Stimulated activated CD8-positive, alpha-beta memory T cell treated with anti-CD3 and anti-CD28 coated beads, Interleukin-12 subunit alpha, Interleukin-12 subunit beta, amount 100 ng/mL, for 24 hours (primary cell): Measurements from ENCODE around the gene PRKCB.

Experiments
- DNase-seq: peaks from one replicate; pipeline ENCODE4 v3.0.0-alpha.2; 2020; ENCODE audit errors: extremely low read depth

Gene PRKCB

DNA sequence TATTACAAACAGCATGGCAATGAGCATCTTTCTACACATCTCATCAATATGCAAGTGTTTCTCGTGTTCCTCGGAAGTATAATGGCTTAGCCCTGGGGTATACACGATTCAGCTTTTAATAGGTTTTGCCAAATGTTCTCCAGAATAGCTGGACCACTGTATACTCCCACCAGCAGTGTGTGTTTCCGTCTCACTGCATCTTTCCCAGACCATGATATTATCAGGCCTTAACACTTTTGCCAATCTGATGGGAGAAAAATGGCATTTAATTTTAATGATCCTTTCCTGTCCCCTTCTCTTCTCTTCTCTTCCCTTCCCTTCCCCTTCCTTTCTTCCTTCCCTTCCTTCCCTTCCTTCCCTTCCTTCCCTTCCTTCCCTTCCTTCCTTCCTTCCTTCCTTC, 30.8 kb downstream of the PRKCB start:
- no peak for DNase-seq

DNA sequence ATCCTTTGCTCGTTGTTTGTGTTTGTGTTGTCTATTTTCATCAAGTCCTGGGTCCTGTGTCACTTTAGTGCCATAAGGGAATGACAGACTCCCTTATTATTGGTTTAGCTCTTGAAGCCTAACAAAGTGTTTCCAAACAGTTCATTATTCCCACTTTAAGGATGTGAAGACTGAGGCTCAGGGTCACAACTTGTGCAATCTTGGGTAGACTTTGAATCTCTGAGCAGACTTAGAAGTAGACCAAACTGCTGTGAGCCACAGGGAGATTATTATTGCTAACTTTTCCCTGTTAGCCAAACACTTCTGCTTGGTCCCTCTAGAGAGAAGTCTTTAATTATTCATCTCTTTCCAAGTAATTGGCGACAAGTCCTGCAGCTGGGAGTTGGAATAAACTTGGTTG, 31.8 kb downstream of the PRKCB start:
- DNase-seq: no peak

GRCh38 chr16:23868136-23868535, 32.4 kb downstream of the PRKCB start:
- DNase-seq: no peak

DNA sequence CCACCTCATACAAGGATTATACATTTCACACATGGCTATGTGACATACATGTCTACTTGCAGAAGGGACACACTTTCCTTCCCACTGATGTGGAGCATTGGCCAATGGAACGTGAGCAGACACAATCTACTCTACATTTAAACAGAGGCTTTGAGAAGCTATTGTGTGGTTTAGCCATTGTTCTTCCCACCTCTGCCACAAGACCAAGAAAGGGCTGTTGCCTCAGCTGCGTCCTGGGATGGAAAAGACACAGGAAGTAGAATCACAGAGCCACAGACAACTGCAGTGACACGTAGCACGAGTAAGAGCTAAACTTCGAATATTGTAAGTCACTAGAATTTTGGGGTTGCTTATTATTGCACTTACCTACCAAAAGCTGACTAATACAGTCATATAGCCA, 33.3 kb downstream of the PRKCB start:
- no peak for DNase-seq

DNA sequence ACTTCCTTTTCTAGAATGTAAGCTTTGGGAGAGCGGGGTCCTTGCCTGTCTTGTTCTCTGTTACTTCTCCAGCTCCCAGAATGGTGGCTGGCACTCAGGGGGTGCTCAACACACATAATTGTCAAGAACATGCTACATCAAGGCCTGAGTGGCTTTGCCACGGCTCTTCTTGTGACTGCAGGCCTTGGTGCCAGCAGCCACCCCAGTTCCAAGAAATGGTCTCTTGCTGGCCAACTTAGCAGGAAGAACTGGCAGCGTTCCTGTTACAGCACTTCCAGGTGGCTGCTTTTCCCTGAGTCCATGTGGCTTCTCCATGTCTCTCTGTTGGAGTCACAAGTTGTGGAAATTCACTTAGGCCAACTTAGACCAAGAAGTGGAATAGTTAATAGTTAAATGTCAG, 36.1 kb downstream of the PRKCB start:
- DNase-seq: no peak

DNA sequence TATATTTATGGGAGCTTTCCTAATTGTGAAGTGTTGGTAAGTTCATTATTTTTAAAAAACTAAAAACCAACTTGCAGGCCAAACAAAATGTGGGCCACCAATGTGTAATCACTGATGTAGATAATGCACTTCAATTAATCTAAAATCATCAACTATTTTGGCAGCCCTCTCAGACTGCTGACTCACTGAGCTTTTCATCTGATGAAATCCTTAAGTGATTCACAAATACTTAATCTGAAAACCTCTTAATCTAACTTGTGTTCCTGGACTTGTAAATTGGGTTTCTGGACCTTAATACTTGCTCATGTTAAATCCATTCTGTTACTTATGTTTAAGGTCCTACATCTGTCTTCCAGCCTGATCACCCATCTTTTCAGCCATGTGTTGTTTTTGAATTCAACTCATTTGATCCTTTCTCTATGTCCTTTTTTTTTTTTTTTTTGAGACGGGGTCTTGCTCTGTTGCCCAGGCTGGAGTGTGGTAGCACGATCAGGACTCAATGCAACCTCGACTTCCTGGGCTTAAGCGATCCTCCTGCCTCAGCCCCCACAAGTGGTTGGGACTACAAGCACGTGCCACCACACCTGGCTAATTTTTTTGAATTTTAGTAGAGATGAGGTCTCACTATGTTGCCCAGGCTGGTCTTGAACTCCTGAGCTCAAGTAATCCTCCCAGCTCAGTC, 39.0 kb downstream of the PRKCB start:
- no peak for DNase-seq

DNA sequence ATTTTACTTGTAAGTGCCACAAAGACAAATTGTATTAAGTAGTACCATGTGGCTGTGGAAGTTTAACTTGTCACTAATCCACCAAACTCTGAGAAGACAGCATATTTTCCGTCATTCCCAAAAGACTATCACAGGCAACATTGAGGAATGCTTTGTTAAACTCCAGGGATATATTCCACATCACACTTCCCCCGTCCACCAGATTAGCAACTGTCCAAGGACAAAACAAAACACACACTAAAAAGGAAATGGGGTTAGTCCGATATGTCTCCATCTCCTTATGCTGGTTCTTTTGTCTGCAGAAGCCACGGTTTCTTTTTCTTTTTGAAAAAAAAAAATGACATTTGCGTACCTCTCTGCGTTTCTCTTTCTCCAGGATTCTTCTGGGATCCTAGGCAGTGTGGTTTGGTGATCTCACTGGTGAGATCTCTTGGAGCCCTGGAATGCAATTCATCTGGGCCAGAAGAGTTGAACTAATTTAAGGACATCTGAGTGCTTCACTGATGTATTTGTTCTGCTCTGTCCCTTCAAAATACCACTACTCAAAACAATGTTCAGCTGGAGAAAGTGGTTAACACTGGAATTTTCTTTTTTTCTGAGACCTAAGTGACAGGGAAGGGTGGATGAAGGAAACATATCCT, 40.6 kb downstream of the PRKCB start:
- DNase-seq: no peak

DNA sequence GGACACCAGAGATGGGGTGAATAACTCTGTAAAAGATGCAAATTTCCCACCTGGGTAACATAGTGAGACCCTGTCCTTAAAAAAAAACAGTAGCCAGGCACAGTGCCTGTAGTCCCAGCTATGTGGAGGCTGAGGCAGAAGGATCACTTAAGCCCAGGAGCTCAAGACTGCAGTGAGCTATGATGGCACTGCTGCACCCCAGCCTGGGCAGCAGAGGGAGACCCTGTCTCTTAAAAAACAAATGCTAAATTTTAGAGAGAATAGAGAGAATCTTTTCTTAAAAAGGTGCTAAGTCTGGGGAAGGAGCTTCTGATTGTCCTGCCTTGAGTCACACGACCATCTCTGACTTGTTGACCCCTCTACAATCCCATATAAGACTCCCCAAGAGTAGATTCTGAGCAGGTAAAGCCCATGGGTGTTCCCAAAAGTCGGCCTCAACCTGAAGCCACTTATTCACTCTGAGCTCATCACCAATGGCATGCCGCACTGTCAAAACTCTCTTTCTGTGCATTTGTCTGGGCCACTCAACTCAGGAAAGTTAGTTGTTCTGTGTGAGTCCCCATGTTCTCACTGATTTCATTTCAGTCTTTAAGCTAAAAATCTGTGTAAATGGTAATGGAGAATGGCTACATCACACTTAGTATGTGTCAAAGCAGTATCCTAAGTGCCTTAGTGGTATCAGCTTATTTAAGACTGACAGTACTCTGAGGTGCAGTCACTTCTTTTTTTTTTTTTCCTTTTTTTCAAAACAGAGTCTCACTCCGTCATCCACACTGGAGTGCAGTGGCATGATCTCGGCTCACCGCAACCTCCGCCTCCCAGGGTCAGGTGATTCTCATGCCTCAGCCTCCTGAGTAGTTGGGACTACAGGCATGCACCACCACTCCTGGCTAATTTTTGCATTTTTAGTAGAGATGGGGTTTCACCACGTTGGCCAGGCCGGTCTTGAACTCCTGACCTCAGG, 41.6 kb downstream of the PRKCB start:
- no peak for DNase-seq

DNA sequence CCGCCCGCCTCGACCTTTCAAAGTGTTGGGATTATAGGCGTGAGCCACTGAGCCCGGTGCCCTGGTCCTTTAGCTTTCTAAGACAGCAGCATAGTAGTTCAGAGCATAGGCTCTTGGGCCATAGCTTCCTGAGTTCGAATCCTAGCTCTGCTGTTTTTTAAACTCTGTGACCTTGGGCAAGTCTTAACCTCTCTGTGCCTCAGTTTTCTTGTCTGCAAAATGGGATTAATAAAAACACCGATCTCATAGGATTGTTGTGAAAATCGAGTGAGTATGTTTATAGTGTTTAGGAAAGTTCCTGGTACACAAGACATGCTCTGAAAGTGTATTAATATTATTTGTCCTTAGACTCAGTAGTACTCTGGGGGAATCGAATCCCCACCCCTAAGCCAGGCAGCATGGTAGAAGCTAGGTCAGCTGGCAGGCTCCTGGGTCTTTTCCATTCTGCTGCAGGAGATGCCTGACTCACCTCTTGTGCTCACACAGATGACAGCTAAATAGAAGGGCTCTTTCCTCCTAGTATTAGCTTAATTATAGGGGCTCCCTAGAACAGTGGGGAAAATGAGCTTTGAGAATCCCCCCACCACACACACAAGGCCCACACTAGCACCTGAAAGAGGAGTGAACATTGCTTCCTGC, 44.1 kb downstream of the PRKCB start:
- no peak for DNase-seq

- no peak for DNase-seq
Observed at GRCh38 chr16:23889189-23889588, 53.4 kb downstream of the PRKCB start.

- no peak for DNase-seq
Observed at GRCh38 chr16:23893986-23894385, 58.2 kb downstream of the PRKCB start.

- DNase-seq: no peak
Observed at GRCh38 chr16:23895052-23895451, 59.3 kb downstream of the PRKCB start.

GRCh38 chr16:23896832-23897821, 61.3 kb downstream of the PRKCB start:
- DNase-seq: no peak

DNA sequence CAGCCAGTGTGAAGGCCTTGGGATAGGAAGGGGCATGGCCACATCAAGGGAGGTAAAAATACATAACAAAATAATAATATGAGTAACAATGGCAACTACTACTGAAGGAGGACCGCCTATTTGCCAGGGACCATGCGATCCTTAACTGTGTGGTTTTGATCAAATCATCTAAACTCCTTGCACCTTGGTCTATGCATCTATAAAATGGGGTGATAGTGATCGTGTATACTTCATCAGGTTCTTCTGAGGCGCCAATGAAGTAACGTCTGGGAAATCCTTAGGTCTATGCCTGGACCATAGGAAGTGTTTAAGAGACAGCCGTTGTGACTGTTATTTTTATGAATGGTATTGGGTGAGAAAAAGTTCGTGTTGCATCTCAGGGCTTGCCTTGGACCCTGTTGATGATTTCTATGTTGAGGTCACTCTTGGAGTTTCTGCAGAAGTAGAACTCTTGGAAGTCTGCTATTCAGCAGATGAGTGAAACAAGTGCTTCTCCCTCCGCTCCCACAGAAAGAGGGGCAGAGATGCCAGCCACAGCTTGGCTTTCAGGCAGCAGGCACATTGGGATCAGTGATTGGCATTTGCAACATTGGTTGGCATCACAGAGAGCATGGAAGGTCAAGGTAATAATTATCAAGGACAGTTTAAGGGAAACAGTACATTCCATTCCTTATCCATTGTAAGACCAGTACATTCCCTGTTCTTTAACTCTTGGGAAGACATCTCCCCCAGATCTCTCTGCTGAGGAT, 63.1 kb downstream of the PRKCB start:
- no peak for DNase-seq

- DNase-seq: no peak
Observed at GRCh38 chr16:23899869-23900268, 64.1 kb downstream of the PRKCB start.

GRCh38 chr16:23900480-23901177, 64.8 kb downstream of the PRKCB start:
- DNase-seq: no peak

DNA sequence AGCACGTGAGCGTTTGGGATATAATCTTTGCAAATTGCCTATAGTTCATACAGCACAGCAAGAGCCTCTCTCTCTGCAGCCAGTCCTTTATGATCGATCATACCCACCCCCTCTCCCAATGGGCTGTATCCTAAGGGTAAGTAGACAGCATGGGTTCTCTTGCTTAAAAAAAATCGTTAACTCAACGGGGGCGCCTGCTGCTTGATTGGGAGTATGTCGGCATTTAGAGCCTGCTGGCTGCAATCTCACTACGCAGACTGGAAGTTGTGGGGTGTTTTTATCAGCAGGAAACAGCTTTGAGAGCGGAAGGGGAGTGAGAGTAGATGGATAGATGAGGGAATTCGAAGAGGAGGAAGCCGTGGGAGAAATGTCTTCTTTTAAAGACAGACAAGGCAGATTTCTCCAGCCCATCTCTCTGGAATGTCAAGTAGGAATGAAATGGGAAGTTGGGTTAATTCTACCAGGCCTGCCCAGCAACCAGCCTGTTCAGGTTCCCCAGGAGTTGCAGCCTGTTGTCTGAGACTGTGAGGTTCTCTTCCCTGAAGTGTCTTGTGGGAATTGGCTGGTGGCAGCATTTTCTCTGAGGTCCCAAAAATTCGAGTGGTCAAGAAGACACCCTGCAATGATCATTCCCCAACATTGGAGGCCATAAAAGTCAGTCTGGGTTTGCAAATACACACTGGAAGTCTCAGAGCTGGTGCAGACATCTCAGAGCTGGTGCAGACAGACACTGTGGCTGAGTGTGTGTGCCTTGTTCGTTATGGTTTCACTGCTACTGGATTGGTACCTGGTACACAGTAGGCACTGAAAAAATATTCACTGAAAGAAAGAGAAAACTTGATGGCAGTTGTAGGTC, 65.6 kb downstream of the PRKCB start:
- DNase-seq: no peak

DNA sequence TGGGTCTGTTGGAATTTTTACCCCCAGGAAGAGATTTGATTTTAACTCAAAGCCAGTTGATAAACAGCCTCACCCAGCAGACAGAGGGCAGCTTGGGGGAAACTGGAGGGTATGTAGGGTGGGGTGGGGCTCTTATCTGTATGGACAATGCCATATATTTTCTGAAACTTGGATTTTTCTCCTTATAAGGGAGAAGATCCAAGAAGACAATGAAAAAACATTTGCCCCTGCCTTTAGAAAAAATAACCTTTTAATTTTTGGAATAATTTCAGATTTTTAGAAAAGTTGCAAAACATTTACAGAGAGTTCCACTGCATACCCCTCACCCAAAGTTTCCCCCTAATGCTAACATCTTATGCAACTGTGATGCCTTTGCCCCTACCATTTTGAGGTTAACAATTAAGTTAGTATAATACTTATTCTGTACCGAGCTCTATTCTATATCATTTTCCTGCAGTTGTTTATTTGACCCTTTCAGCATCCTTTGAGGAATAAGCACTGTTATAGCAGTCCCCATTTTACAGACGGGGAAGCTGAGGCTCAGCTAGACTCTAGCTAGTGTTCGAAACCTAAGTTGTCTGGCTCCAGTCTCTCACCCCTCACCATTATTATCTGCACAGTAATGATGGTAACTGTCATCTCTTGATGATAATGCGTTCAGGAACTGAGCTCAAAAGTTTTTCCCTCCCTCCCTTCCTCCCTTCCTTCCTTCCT, 66.4 kb downstream of the PRKCB start:
- no peak for DNase-seq
